HepG2 (cell line): ENCODE measurements around the gene SLC27A1. TPM values are rescaled to one million over a fixed set of nuclear protein-coding genes. Genes with fewer than 3 reads are reported as not detected.

Experiments used
- ATAC-seq: fragments of 200-7000 bp; cut with Tn5 transposase; 3 replicates; pipeline ENCODE4 v1.9.1; 2020; ENCODE audit warnings: mild to moderate bottlenecking, moderate library complexity
- BruUV-seq: library from RNA; stranded (reverse); fragments of 400-500 nt; replicated peaks from 2 replicates; lab custom pipeline; 2021; lab: Mats Ljungman, UMichigan
- CTCF ChIA-PET: fragments of 300-600 bp; formaldehyde crosslinking; extraction: SDS; loops from one replicate; lab custom pipeline; 2021; ENCODE audit warnings: low total read pairs, inconsistent platforms, low intra/inter-chr PET ratio; lab: Yijun Ruan, JAX
- POLR2A ChIA-PET: fragments of 350-600 bp; sonication (Branson Sonifier 250); formaldehyde crosslinking; loops from one replicate; lab custom pipeline; 2020; ENCODE audit warnings: antibody characterized with exemption, inconsistent platforms; lab: Yijun Ruan, JAX
- DNase-seq: peaks from one replicate; pipeline ENCODE4 v3.0.0-alpha.2; 2015; ENCODE audit warnings: low spot score
- FAIRE-seq: peaks from 3 replicates; lab custom pipeline; 2011; peaks lifted over from hg19 to GRCh38; lab: Jason Lieb, UNC
- H2AFZ ChIP-seq: one replicate; pipeline ENCODE4 v1.6.1; 2011; ENCODE audit warnings: low read length, inconsistent platforms
- H3K27ac ChIP-seq: fragments of 300-600 bp; 3 replicates; pipeline ENCODE4 v1.8.0; 2011; ENCODE audit warnings: mixed run types, mild to moderate bottlenecking, mixed read lengths, low read length, inconsistent platforms; ENCODE audit not compliant: insufficient read depth; ENCODE audit errors: extremely low read length
- H3K27me3 ChIP-seq, 2 experiments: fragments of 200-600 bp in 1 of 2; 2 replicates in 1 of 2; 3 replicates in 1 of 2; pipeline versions ENCODE4 v1.6.0 to v1.8.0; 2011; ENCODE audit warnings: low read length in 2 of 2, mild to moderate bottlenecking in 2 of 2, moderate library complexity in 2 of 2, inconsistent platforms in 1 of 2; ENCODE audit not compliant: insufficient read depth in 2 of 2, control insufficient read depth in 1 of 2
- H3K36me3 ChIP-seq, 2 experiments: fragments of 200-600 bp in 1 of 2; replicated peaks in 1 of 2; 2 replicates in 1 of 2; 3 replicates in 1 of 2; pipeline versions ENCODE4 v1.5.1 to v1.8.0; 2011; ENCODE audit warnings: low read length in 2 of 2, inconsistent platforms in 1 of 2; ENCODE audit not compliant: insufficient read depth in 2 of 2, control insufficient read depth in 1 of 2
- H3K4me1 ChIP-seq: 2 replicates; pipeline ENCODE4 v1.5.1; 2012; ENCODE audit warnings: low read length, inconsistent platforms; ENCODE audit not compliant: insufficient read depth
- H3K4me2 ChIP-seq: 2 replicates; pipeline ENCODE4 v1.6.0; 2011; ENCODE audit warnings: low read depth, low read length, inconsistent platforms
- H3K4me3 ChIP-seq, 3 experiments: fragments of 200-600 bp in 1 of 3; sonication (generic), shearing (Covaris generic) in 1 of 3; replicated peaks in 1 of 3; 2 replicates each; pipeline ENCODE4 v1.5.1; 2011 to 2016; ENCODE audit warnings: low read length in 3 of 3, inconsistent platforms in 2 of 3, low read depth in 2 of 3, mild to moderate bottlenecking in 2 of 3, control low read depth in 1 of 3, mixed read lengths in 1 of 3; ENCODE audit not compliant: insufficient read depth in 1 of 3
- H3K79me2 ChIP-seq: one replicate; pipeline ENCODE4 v1.6.1; 2011; ENCODE audit warnings: low read length, inconsistent platforms; ENCODE audit not compliant: insufficient read depth
- H3K9ac ChIP-seq: 2 replicates; pipeline ENCODE4 v1.6.0; 2011; ENCODE audit warnings: mild to moderate bottlenecking, low read depth, low read length, inconsistent platforms; ENCODE audit not compliant: insufficient read depth
- H3K9me3 ChIP-seq: 2 replicates; pipeline ENCODE4 v1.5.1; 2012; ENCODE audit warnings: mild to moderate bottlenecking, low read length
- H4K20me1 ChIP-seq: 2 replicates; pipeline ENCODE4 v1.6.0; 2011; ENCODE audit warnings: inconsistent platforms, mild to moderate bottlenecking, low read length, moderate library complexity; ENCODE audit not compliant: insufficient read depth
- ARID5B ChIP-seq: IDR thresholded peaks from 2 replicates; pipeline ENCODE4 v1.4.0; 2020; ENCODE audit warnings: mild to moderate bottlenecking, missing genetic modification reagents
- SIN3A ChIP-seq: IDR thresholded peaks from 2 replicates; pipeline ENCODE4 v1.6.1; 2011; ENCODE audit warnings: low read depth, mild to moderate bottlenecking, control low read depth, low read length, borderline replicate concordance
- SKIL ChIP-seq: sonication (generic); formaldehyde crosslinking; IDR thresholded peaks from 2 replicates; pipeline ENCODE4 v1.8.0; 2022; ENCODE audit warnings: missing genetic modification reagents, mild to moderate bottlenecking, moderate library complexity, borderline replicate concordance
- SMAD1 ChIP-seq: sonication (generic); formaldehyde crosslinking; IDR thresholded peaks from 2 replicates; pipeline ENCODE4 v1.4.0; 2020; ENCODE audit warnings: missing genetic modification reagents, low read depth, mild to moderate bottlenecking, borderline replicate concordance
- ZNF451 ChIP-seq: sonication (generic); formaldehyde crosslinking; IDR thresholded peaks from 2 replicates; pipeline ENCODE4 v1.5.0; 2020; ENCODE audit warnings: mild to moderate bottlenecking, missing genetic modification reagents
- WGBS: methylation state at CpG from one replicate; pipeline ENCODE4 v1.1.6; 2017; ENCODE audit warnings: low lambda C conversion rate; 5-methylcytosine and 5-hydroxymethylcytosine counted together
- in situ Hi-C: cut with HindIII; loops from 2 replicates; pipeline ENCODE4 v1.10.0; 2017; ENCODE audit warnings: low pct_unique_long_range_greater_than_20kb; ENCODE audit not compliant: extremely low pct_ligation_motif_present
- intact Hi-C: fragments of 100-400 bp; cut with micrococcal nuclease; formaldehyde crosslinking; loops from one replicate; pipeline ENCODE4 v1.10.0; 2022; ENCODE audit not compliant: unreplicated experiment
- polyA plus RNA-seq, 8 experiments: library from polyadenylated mRNA; depleted of rRNA in 3 of 8; stranded (reverse) in 7 of 8; unstranded in 1 of 8; fragments of >200 nt; fragmentation: Illumina TruSeq in 4 of 8; extraction: Trizol in 4 of 8; gene quantifications; 2 replicates each; pipeline versions ENCODE4 v1.2.1 to v1.2.3, GENCODE V29; 2011 to 2016; ENCODE audit warnings: low read depth in 4 of 8, missing spikeins in 1 of 8, mixed read lengths in 1 of 8; ENCODE audit not compliant: insufficient read depth in 1 of 8
- total RNA-seq, 5 experiments: library from RNA; depleted of rRNA; stranded (reverse); fragments of >200 nt; fragmentation: Illumina TruSeq; extraction: Trizol; gene quantifications; 2 replicates each; pipeline ENCODE4 v1.2.3, GENCODE V29; 2016; ENCODE audit warnings: low read depth in 1 of 5

Gene SLC27A1
- total and polyA plus RNA-seq, 2 of the 13 experiments (the other 11 are each of a cell fraction or from before 2014, with no cell fraction given), result 4.1 to 8.8 TPM

- TF ChIP-seq SKIL, result no peak
These were observed 19.2 kb downstream of the SLC27A1 start (continued) for GRCh38 chr19:17489392-17490030.

- POLR2A ChIA-PET, result no interaction called here
- Histone ChIP-seq H3K9me3 (no peaks in the 10 kb centered on the region), H3K4me1 (peaks cover 15% of the 10 kb centered on the region), H3K79me2 (no peaks in the 10 kb centered on the region), H2AFZ (no peak overlapping the region), H3K9ac (no peak overlapping the region), H3K4me3 (no peak overlapping the region), H3K27ac (no peak overlapping the region), H3K36me3 (peaks cover 1 to 4% of the 10 kb centered on the region in 2 experiments; a peak in 1 of 5 replicates), H3K4me2 (no peak overlapping the region), H3K27me3 (no peaks in the 10 kb centered on the region), H4K20me1 (0 out of 2 replicates have a peak, but pooled peaks cover 4% of the 10 kb centered on the region)
- no peak for ATAC-seq
- CTCF ChIA-PET, result no interaction called here
- 94% methylated on average over 4 of the region's 4 CpGs for WGBS
- in situ Hi-C loops (no loop called here), intact Hi-C loops (no loop called here)
- DNase-seq, result no peak
- BruUV-seq, result no TSS peak
- FAIRE-seq, result no peak
- TF ChIP-seq SIN3A (no peak), ZNF451 (no peak), ARID5B (CRISPR knock-in tag) (no peak), SMAD1 (no peak)
These were observed 20.1 kb downstream of the SLC27A1 start for GRCh38 chr19:17490411-17490810.
